GM18520 (cell line): ENCODE measurements around the gene GGTLC3.
A peak's percentile ranks its signal among the peaks of the same experiment; 100 is the strongest.
"Not testable (repeated sequence)": the region's sequence is repeated elsewhere in the genome, so short reads cannot be mapped to it uniquely, and the experiment has no call there.

Experiments used
- ATAC-seq: cut with Tn5 transposase; IDR thresholded peaks from one replicate; pipeline ENCODE4 v1.9.1; 2021; ENCODE audit not compliant: unreplicated experiment

Gene GGTLC3

DNA sequence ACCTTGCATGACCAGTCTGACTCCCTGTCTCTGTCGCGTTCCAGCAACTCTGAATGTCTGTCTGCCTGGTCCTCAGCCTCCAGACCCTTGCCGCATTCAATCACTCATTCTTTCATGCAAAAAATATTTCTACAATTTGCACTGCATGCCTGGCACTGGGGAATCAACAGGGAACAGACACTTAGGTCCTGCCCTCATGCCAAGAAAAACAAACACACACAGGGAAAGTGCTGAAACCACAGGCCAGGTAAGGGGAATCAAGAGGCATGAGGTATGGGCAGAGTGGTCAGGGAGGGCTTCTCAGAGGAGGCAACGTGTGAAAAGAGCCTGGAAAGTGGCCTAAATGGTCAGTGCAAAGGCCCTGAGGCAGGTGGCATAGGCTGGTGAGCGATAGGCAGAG, at the start of gene GGTLC3:
TSS of gene GGTLC3 (minus strand) at position 101 of the 400 bp plus-strand sequence. CDS start 264 bp downstream, outside the sequence.
- ATAC-seq = not testable (repeated sequence)

GRCh38 chr22:18560099-18560974, 42.4 kb upstream of the GGTLC3 start:
- not testable (repeated sequence) for ATAC-seq

- not testable (repeated sequence) for ATAC-seq
Measured at GRCh38 chr22:18558939-18559338, 41.0 kb upstream of the GGTLC3 start.

DNA sequence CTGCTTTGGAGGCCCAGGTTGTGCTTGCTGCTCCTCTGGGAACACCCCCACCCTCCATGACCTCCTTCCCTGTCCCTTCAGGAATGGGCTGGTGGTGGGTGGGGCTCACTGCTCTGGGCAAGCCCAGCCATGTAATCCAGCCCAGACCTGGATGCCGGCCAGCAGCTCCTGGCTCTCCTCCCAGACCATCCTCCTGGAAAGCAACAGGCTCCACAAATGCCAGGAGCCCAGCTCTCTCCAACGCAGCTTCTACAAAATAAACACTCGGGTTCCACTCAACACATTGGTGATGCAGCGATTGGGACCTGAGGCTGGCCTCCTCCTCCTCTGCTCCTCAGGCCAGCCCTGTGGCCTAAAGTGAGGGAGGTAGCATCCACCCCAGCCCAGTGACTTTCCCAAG, 40.6 kb upstream of the GGTLC3 start:
- ATAC-seq = not testable (repeated sequence)

- ATAC-seq = not testable (repeated sequence)
Measured at GRCh38 chr22:18554280-18555256, 36.6 kb upstream of the GGTLC3 start.

- not testable (repeated sequence) for ATAC-seq
Measured at GRCh38 chr22:18552839-18553597, 35.1 kb upstream of the GGTLC3 start.

DNA sequence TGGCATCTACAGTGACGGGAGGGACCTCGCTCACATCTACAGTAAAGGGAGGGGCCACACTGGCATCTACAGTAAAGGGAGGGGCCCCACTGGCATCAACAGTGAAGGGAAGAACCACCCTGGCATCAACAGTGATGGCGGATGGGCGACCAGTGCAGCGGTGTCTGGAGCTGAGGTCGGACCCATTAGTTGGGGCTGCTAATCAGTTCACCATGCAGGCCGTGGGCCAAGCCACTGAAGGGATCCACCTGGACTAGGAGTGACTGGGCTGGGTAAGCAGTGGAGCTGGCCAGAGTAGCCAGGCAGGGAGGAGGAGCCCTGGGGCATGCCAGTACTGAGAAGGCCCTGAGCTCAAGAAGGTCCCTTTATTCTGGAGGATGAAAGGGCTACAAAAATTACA, 33.1 kb upstream of the GGTLC3 start:
- ATAC-seq = not testable (repeated sequence)

- not testable (repeated sequence) for ATAC-seq
Measured at GRCh38 chr22:18549458-18550179, 31.7 kb upstream of the GGTLC3 start.

DNA sequence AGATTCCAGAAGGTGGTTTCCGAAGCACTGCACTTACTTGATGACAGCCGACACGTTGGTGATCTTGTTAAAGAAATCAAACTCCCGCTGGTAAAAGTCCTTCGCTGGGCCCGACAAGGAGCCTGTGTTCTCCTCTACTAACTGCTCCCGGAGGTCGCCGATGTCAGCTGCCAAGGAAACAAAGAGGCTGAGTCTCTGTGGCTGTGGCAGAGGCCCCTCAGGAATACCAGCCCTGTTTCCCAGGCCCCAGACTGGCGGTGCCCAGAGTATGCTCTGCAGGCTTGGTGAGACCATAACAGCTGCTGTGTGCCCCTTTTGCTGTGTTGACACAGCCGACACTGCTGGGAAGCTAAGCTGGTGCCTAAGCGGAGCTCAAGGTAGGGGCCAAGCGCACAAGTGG, 26.7 kb upstream of the GGTLC3 start:
- not testable (repeated sequence) for ATAC-seq

- ATAC-seq = not testable (repeated sequence)
Measured at GRCh38 chr22:18543400-18543799, 25.4 kb upstream of the GGTLC3 start.

DNA sequence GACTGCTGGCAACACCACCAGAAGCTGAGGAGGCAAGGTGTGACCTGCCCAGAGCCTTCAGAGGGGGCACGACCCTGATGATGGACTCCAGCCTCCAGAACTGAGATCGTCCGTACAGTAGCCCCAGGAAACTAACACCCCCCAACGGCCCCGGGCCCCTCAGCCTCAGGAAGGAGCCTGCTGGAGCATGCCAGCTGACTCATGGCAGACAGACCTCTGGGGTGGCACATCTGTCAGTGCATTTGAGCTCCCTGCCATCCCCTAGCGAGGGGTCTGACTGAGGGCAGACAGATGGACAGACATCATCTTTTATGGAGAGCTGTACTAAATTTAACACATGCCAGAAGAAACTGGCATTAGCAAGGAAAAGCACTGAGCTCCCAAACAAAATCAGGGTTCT, 22.0 kb upstream of the GGTLC3 start:
- not testable (repeated sequence) for ATAC-seq

GRCh38 chr22:18534315-18534714, 16.4 kb upstream of the GGTLC3 start:
- not testable (repeated sequence) for ATAC-seq

GRCh38 chr22:18533633-18534032, 15.7 kb upstream of the GGTLC3 start:
- not testable (repeated sequence) for ATAC-seq

- ATAC-seq = not testable (repeated sequence)
Measured at GRCh38 chr22:18529416-18530145, 11.6 kb upstream of the GGTLC3 start.

- peak; percentile 75 for ATAC-seq
Measured at GRCh38 chr22:18528597-18529415, 10.8 kb upstream of the GGTLC3 start.

DNA sequence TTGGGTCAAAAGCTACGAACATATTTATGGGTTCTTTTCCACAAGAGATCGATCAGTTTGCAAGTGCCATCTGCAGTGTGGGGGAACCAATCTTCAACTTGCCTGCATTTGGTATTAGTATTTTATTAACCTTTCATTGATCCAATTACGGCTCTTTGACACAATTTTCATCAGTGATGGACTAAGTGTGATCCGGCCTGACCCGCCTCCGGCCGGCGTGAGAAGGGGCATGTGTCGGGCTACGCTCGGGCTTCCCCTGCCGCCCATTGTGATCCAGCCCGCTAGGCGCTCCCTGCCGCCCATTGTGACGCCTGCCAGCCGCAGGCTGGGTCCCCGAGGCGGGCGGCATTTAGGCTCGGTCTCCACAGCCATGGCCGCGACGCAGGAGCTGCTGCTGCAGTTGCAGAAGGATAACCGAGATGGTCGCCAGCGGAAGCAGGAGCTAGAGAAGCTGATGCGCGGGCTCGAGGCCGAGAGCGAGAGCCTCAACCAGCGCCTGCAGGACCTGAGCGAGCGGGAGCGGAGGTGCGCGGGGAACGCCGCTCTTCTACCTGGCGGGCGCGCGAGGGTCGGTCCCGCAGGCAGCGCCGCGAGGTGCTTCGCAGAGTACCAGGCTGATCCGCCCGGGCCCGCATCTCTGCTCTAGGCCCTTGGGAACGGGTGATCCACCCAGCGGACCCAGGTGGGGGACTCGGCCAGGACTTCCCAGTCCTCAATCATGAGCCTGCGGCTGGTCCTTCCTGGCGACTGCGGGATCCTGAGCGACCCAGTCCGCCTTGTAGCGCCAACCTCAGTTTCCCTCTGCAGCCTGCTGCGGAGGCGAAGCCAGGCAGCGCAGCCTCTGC, 10.0 kb upstream of the GGTLC3 start, which contains the start of gene TMEM191B:
TSS of gene TMEM191B (plus strand) at position 51 of the 845 bp plus-strand sequence. CDS start at position 230, 179 bp downstream.
- ATAC-seq = peak; percentile 2

DNA sequence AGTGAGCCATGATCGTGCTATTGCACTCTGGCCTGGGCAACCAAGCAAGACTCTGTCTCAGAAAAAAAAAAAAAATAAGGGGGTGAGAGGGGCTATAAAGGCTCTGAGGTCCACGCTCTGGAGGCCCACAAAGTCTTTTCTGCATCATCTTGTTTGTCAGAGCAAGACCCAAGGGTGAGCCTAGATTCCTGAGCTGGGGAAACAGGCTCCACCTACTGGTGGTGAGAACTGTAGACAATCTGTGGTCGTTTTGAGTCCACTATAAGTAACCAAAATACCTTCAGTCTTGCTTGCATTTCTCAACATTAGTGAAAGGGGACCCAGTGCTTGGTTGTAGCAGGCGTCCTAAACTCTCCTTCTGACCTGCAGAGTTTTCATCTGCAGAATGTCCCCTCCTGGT, 5.4 kb upstream of the GGTLC3 start:
- ATAC-seq = not testable (repeated sequence)
